Lower leg skin (tissue), 4 donors: ENCODE data around the gene FAM221B. TPM values are rescaled to one million over a fixed set of nuclear protein-coding genes. Genes with fewer than 3 reads are reported as not detected.
A peak's percentile ranks its signal among the peaks of the same experiment; 100 is the strongest.

Experiments
- DNase-seq, 2 donors: peaks; one replicate each; pipeline ENCODE4 v3.0.0-alpha.2; 2019; ENCODE audit warnings: low spot score in 2 of 2
- H3K4me3 ChIP-seq: fragments of 200-600 bp; sonication (generic); 2 replicates; pipeline ENCODE4 v1.5.1; 2017; ENCODE audit warnings: mild to moderate bottlenecking, low read depth; ENCODE audit not compliant: poor library complexity, severe bottlenecking
- CTCF ChIP-seq, 3 donors: fragments of 450-650 bp; IDR thresholded peaks; one replicate each; pipeline ENCODE4 v1.5.1; 2016; ENCODE audit warnings: antibody characterized with exemption in 3 of 3, mild to moderate bottlenecking in 3 of 3, moderate library complexity in 2 of 3
- POLR2A ChIP-seq, 2 donors: fragments of 450-650 bp; IDR thresholded peaks; one replicate each; pipeline ENCODE4 v1.6.1; 2016 to 2017; ENCODE audit warnings: antibody characterized with exemption in 2 of 2, mild to moderate bottlenecking in 1 of 2, moderate library complexity in 1 of 2
- WGBS, 2 donors: methylation state at CpG; one replicate each; pipeline ENCODE4 v1.1.5; 2018; 5-methylcytosine and 5-hydroxymethylcytosine counted together
- intact Hi-C: fragments of 100-400 bp; cut with DNase I; formaldehyde crosslinking; loops from one replicate; pipeline ENCODE4 v1.15.0; 2023; ENCODE audit warnings: low total_unique reads
- total RNA-seq, 4 donors: library from RNA; depleted of rRNA; stranded (reverse); fragments of >200 nt; gene quantifications; one replicate each; pipeline ENCODE4 v1.1.0, GENCODE V29; 2016

The FAM221B gene
- total RNA-seq, 4 donors from 2014 or later: not detected

- DNase-seq: no peak
- intact Hi-C loops: no loop called here
- no peak overlapping the region for H3K4me3 ChIP-seq
- 70 to 83% methylated on average over 5 of the region's 5 CpGs for WGBS, 2 donors
- TF ChIP-seq POLR2A (IDR thresholded peaks at IDR 0.05) (no peak), CTCF (IDR thresholded peaks at IDR 0.05) (no peak)
Observed at GRCh38 chr9:35832814-35833213, 4.3 kb upstream of the FAM221B start.

- no peak overlapping the region for H3K4me3 ChIP-seq
- 79 to 80% methylated on average over 4 of the region's 4 CpGs for WGBS, 2 donors
- intact Hi-C loops: no loop called here
- no peak for TF ChIP-seq POLR2A (IDR thresholded peaks at IDR 0.05)
- no peak for TF ChIP-seq CTCF (IDR thresholded peaks at IDR 0.05)
- DNase-seq: no peak
Observed at GRCh38 chr9:35831040-35831439, 2.5 kb upstream of the FAM221B start.

GRCh38 chr9:35829764-35830096 lies 1.2 kb upstream of the FAM221B start:
- DNase-seq: no peak

GRCh38 chr9:35829084-35829763 lies 692 bp upstream of the FAM221B start, which contains the start of gene TMEM8B:
Gene TMEM8B, plus strand, starts transcription at chr9:35829228. Its CDS starts 220 bp downstream, at chr9:35829448.
- peak within 1 kb of the TSS; percentile 44 for H3K4me3 ChIP-seq
- intact Hi-C loops: no loop called here
- 2% methylated on average over 16 to 28 of the region's 53 CpGs for WGBS, 2 donors
- DNase-seq: peak; percentile 97 to 100
- TF ChIP-seq CTCF (IDR thresholded peaks at IDR 0.05): no peak
- no peak for TF ChIP-seq POLR2A (IDR thresholded peaks at IDR 0.05)

More at GRCh38 chr9:35829764-35830096, 1.2 kb upstream of the FAM221B start:
- TF ChIP-seq POLR2A (IDR thresholded peaks at IDR 0.05) (no peak), CTCF (IDR thresholded peaks at IDR 0.05) (no peak)
- WGBS, 2 donors: 54 to 75% methylated on average over 2 of the region's 2 CpGs
- intact Hi-C loops: no loop called here
- no peak overlapping the region for H3K4me3 ChIP-seq

GRCh38 chr9:35827486-35827885 lies 1.0 kb downstream of the FAM221B start:
- no peak for DNase-seq
- WGBS, 2 donors: 64 to 65% methylated on average over 3 of the region's 3 CpGs
- intact Hi-C loops: no loop called here
- TF ChIP-seq POLR2A (IDR thresholded peaks at IDR 0.05): no peak
- TF ChIP-seq CTCF (IDR thresholded peaks at IDR 0.05): no peak
- no peak overlapping the region for H3K4me3 ChIP-seq
